HepG2 (cell line): ENCODE measurements around the gene WDR54. TPM values are rescaled to one million over a fixed set of nuclear protein-coding genes. Genes with fewer than 3 reads are reported as not detected.

Source experiments
- BRF2 ChIP-seq: sonication (generic); formaldehyde crosslinking; IDR thresholded peaks from 2 replicates; pipeline ENCODE4 v1.8.1; 2022; ENCODE audit warnings: mild to moderate bottlenecking, missing genetic modification reagents
- CAMTA2 ChIP-seq: sonication (generic); formaldehyde crosslinking; IDR thresholded peaks from 2 replicates; pipeline ENCODE4 v1.4.0; 2020; ENCODE audit warnings: mild to moderate bottlenecking, missing genetic modification reagents, borderline replicate concordance
- FIP1L1 ChIP-seq: fragments of 200-400 bp; formaldehyde crosslinking; IDR thresholded peaks from 2 replicates; pipeline ENCODE4 v1.6.1; 2018; ENCODE audit warnings: low read depth, mild to moderate bottlenecking, low read length, moderate library complexity, borderline replicate concordance; ENCODE audit not compliant: insufficient read depth
- NFAT5 ChIP-seq: sonication (generic); formaldehyde crosslinking; IDR thresholded peaks from 2 replicates; pipeline ENCODE4 v1.4.0; 2020; ENCODE audit warnings: missing genetic modification reagents
- PREB ChIP-seq: sonication (generic); formaldehyde crosslinking; IDR thresholded peaks from 2 replicates; pipeline ENCODE4 v1.4.0; 2020; ENCODE audit warnings: missing genetic modification reagents
- TRIM24 ChIP-seq: sonication (generic); formaldehyde crosslinking; IDR thresholded peaks from 2 replicates; pipeline ENCODE4 v1.8.0; 2022; ENCODE audit warnings: mild to moderate bottlenecking, missing genetic modification reagents
- ZBTB39 ChIP-seq: sonication (generic); formaldehyde crosslinking; IDR thresholded peaks from 2 replicates; pipeline ENCODE4 v1.5.0; 2020; ENCODE audit warnings: missing genetic modification reagents
- ZHX1 ChIP-seq: sonication (generic); formaldehyde crosslinking; IDR thresholded peaks from 2 replicates; pipeline ENCODE4 v1.8.1; 2022; ENCODE audit warnings: low read depth, mild to moderate bottlenecking, missing genetic modification reagents
- ZNF333 ChIP-seq: sonication (generic); formaldehyde crosslinking; IDR thresholded peaks from 2 replicates; pipeline ENCODE4 v1.4.0; 2020; ENCODE audit warnings: mild to moderate bottlenecking, missing genetic modification reagents, borderline replicate concordance
- ZNF451 ChIP-seq: sonication (generic); formaldehyde crosslinking; IDR thresholded peaks from 2 replicates; pipeline ENCODE4 v1.5.0; 2020; ENCODE audit warnings: mild to moderate bottlenecking, missing genetic modification reagents
- polyA plus RNA-seq, 8 experiments: library from polyadenylated mRNA; depleted of rRNA in 3 of 8; stranded (reverse) in 7 of 8; unstranded in 1 of 8; fragments of >200 nt; fragmentation: Illumina TruSeq in 4 of 8; extraction: Trizol in 4 of 8; gene quantifications; 2 replicates each; pipeline versions ENCODE4 v1.2.1 to v1.2.3, GENCODE V29; 2011 to 2016; ENCODE audit warnings: low read depth in 4 of 8, missing spikeins in 1 of 8, mixed read lengths in 1 of 8; ENCODE audit not compliant: insufficient read depth in 1 of 8
- total RNA-seq, 5 experiments: library from RNA; depleted of rRNA; stranded (reverse); fragments of >200 nt; fragmentation: Illumina TruSeq; extraction: Trizol; gene quantifications; 2 replicates each; pipeline ENCODE4 v1.2.3, GENCODE V29; 2016; ENCODE audit warnings: low read depth in 1 of 5

WDR54 gene
- total and polyA plus RNA-seq, 2 of the 13 experiments (the other 11 are each of a cell fraction or from before 2014, with no cell fraction given), result 2.0 to 17.3 TPM

- TF ChIP-seq ZNF451 (CRISPR knock-in tag) (peak; percentile 88), TRIM24 (CRISPR knock-in tag) (no peak), PREB (no peak), ZBTB39 (CRISPR knock-in tag) (0 out of 2 replicates have a peak, but pooled peaks have one; percentile 51), ZHX1 (CRISPR knock-in tag) (peak; percentile 74; the same call in 1 of the 2 replicates), FIP1L1 (no peak), ZNF333 (CRISPR knock-in tag) (peak; percentile 80; the same call in 1 of the 2 replicates), NFAT5 (CRISPR knock-in tag) (no peak), CAMTA2 (CRISPR knock-in tag) (peak; percentile 95; the same call in 1 of the 2 replicates), BRF2 (CRISPR knock-in tag) (peak; percentile 93)
Observed at GRCh38 chr2:74454654-74455511, 33.4 kb downstream of the WDR54 start, which contains the start of gene INO80B (continued).
